HAP-1 (cell line): ENCODE measurements around the gene SECISBP2.
"Not testable (repeated sequence)": the region's sequence is repeated elsewhere in the genome, so short reads cannot be mapped to it uniquely, and the experiment has no call there.

Experiments
- DNase-seq, 2 experiments: peaks; one replicate each; pipeline ENCODE4 v3.0.0-alpha.2; 2016 to 2020; ENCODE audit warnings: low spot score in 2 of 2
- H3K27me3 ChIP-seq: fragments of 250-450 bp; sonication (Bioruptor Pico); 2 replicates; pipeline ENCODE4 v1.5.1; 2020; ENCODE audit warnings: low read depth, mild to moderate bottlenecking, moderate library complexity
- H3K36me3 ChIP-seq: fragments of 250-450 bp; sonication (Bioruptor Pico); replicated peaks from 2 replicates; pipeline ENCODE4 v1.5.1; 2020; ENCODE audit warnings: mild to moderate bottlenecking
- H3K4me1 ChIP-seq: fragments of 250-450 bp; sonication (Bioruptor Pico); 2 replicates; pipeline ENCODE4 v1.5.1; 2020; ENCODE audit warnings: mild to moderate bottlenecking
- H3K4me3 ChIP-seq: fragments of 250-450 bp; sonication (Bioruptor Pico); 2 replicates; pipeline ENCODE4 v1.5.1; 2020; ENCODE audit warnings: mild to moderate bottlenecking, moderate library complexity
- H3K9me3 ChIP-seq: fragments of 250-450 bp; sonication (Bioruptor Pico); 2 replicates; pipeline ENCODE4 v1.5.1; 2020; ENCODE audit warnings: mild to moderate bottlenecking, moderate library complexity
- in situ Hi-C: fragments of 300-500 bp; cut with MboI; formaldehyde crosslinking; loops from 3 replicates; pipeline ENCODE4 v1.14.3; 2020; ENCODE audit warnings: low sequenced_read_pairs, inconsistent platforms, mixed read lengths

Gene SECISBP2

GRCh38 chr9:89368978-89369377 is 50.7 kb downstream of the SECISBP2 start:
- H3K36me3 ChIP-seq: no peaks in the 10 kb centered on the region
- DNase-seq: no peak
- in situ Hi-C loops: no loop called here
- no peak overlapping the region for H3K4me3 ChIP-seq
- no peaks in the 10 kb centered on the region for H3K4me1 ChIP-seq
- no peaks in the 10 kb centered on the region for H3K9me3 ChIP-seq
- H3K27me3 ChIP-seq: no peaks in the 10 kb centered on the region

GRCh38 chr9:89370593-89370992 is 52.3 kb downstream of the SECISBP2 start:
- Histone ChIP-seq H3K27me3 (no peaks in the 10 kb centered on the region), H3K9me3 (no peaks in the 10 kb centered on the region)
- in situ Hi-C loops: no loop called here

GRCh38 chr9:89371791-89372190 is 53.5 kb downstream of the SECISBP2 start:
- H3K27me3 ChIP-seq, H3K4me1 ChIP-seq, DNase-seq, H3K36me3 ChIP-seq, H3K9me3 ChIP-seq, in situ Hi-C loops, H3K4me3 ChIP-seq: not testable (repeated sequence)

More at GRCh38 chr9:89370593-89370992, 52.3 kb downstream of the SECISBP2 start:
- Histone ChIP-seq H3K4me3 (no peak overlapping the region), H3K36me3 (no peaks in the 10 kb centered on the region), H3K4me1 (no peaks in the 10 kb centered on the region)
- DNase-seq: no peak

- H3K9me3 ChIP-seq: no peaks in the 10 kb centered on the region
- in situ Hi-C loops: no loop called here
- no peaks in the 10 kb centered on the region for H3K27me3 ChIP-seq
- H3K36me3 ChIP-seq: no peaks in the 10 kb centered on the region
- DNase-seq: peak in 1 of 2 experiments; percentile 35
- H3K4me1 ChIP-seq: no peaks in the 10 kb centered on the region
- no peak overlapping the region for H3K4me3 ChIP-seq
These were observed 54.0 kb downstream of the SECISBP2 start for GRCh38 chr9:89372230-89372816.

- Histone ChIP-seq H3K4me3 (no peak overlapping the region), H3K9me3 (no peaks in the 10 kb centered on the region), H3K27me3 (no peaks in the 10 kb centered on the region), H3K36me3 (no peaks in the 10 kb centered on the region), H3K4me1 (no peaks in the 10 kb centered on the region)
- in situ Hi-C loops: no loop called here
- no peak for DNase-seq
These were observed 54.7 kb downstream of the SECISBP2 start for GRCh38 chr9:89372979-89373378.

GRCh38 chr9:89374176-89374575 is 55.9 kb downstream of the SECISBP2 start:
- in situ Hi-C loops: no loop called here
- H3K9me3 ChIP-seq: no peaks in the 10 kb centered on the region
- H3K27me3 ChIP-seq: no peaks in the 10 kb centered on the region
- H3K4me1 ChIP-seq: no peaks in the 10 kb centered on the region
- H3K4me3 ChIP-seq: no peak overlapping the region
- no peaks in the 10 kb centered on the region; the same call in 1 of the 2 replicates for H3K36me3 ChIP-seq
- DNase-seq: no peak

GRCh38 chr9:89375191-89375760 is 57.0 kb downstream of the SECISBP2 start:
- no peak overlapping the region for H3K4me3 ChIP-seq
- no peaks in the 10 kb centered on the region for H3K4me1 ChIP-seq
- no peaks in the 10 kb centered on the region; the same call in 1 of the 2 replicates for H3K36me3 ChIP-seq
- in situ Hi-C loops: no loop called here
- no peak for DNase-seq
- H3K27me3 ChIP-seq: no peaks in the 10 kb centered on the region
- no peaks in the 10 kb centered on the region for H3K9me3 ChIP-seq

GRCh38 chr9:89376286-89376685 is 58.0 kb downstream of the SECISBP2 start:
- Histone ChIP-seq H3K4me1 (no peaks in the 10 kb centered on the region), H3K27me3 (no peaks in the 10 kb centered on the region), H3K36me3 (no peaks in the 10 kb centered on the region; the same call in 1 of the 2 replicates), H3K4me3 (no peak overlapping the region), H3K9me3 (no peaks in the 10 kb centered on the region)
- in situ Hi-C loops: no loop called here
- DNase-seq: no peak

- DNase-seq: no peak
- H3K9me3 ChIP-seq: no peaks in the 10 kb centered on the region
- in situ Hi-C loops: no loop called here
- no peak overlapping the region for H3K4me3 ChIP-seq
- H3K36me3 ChIP-seq: no peaks in the 10 kb centered on the region; the same call in 1 of the 2 replicates
- no peaks in the 10 kb centered on the region for H3K4me1 ChIP-seq
- H3K27me3 ChIP-seq: no peaks in the 10 kb centered on the region
These were observed 58.5 kb downstream of the SECISBP2 start for GRCh38 chr9:89376741-89377351.

- no peaks in the 10 kb centered on the region for H3K9me3 ChIP-seq
- no peak for DNase-seq
- in situ Hi-C loops: no loop called here
- H3K4me3 ChIP-seq: no peak overlapping the region
- H3K36me3 ChIP-seq: no peaks in the 10 kb centered on the region; the same call in 1 of the 2 replicates
- no peaks in the 10 kb centered on the region for H3K4me1 ChIP-seq
- H3K27me3 ChIP-seq: no peaks in the 10 kb centered on the region
These were observed 59.1 kb downstream of the SECISBP2 start for GRCh38 chr9:89377411-89377810.

- H3K36me3 ChIP-seq: no peaks in the 10 kb centered on the region; the same call in 1 of the 2 replicates
- H3K9me3 ChIP-seq: no peaks in the 10 kb centered on the region
- no peaks in the 10 kb centered on the region for H3K27me3 ChIP-seq
These were observed 60.2 kb downstream of the SECISBP2 start for GRCh38 chr9:89378541-89378940.

GRCh38 chr9:89379031-89379430 is 60.7 kb downstream of the SECISBP2 start:
- H3K4me3 ChIP-seq: no peak overlapping the region
- no peak for DNase-seq
- no peaks in the 10 kb centered on the region for H3K27me3 ChIP-seq
- no peaks in the 10 kb centered on the region for H3K4me1 ChIP-seq
- no peaks in the 10 kb centered on the region for H3K9me3 ChIP-seq
- in situ Hi-C loops: no loop called here
- no peaks in the 10 kb centered on the region; the same call in 1 of the 2 replicates for H3K36me3 ChIP-seq

More at GRCh38 chr9:89378541-89378940, 60.2 kb downstream of the SECISBP2 start:
- no peaks in the 10 kb centered on the region for H3K4me1 ChIP-seq
- in situ Hi-C loops: no loop called here
- no peak overlapping the region for H3K4me3 ChIP-seq
- DNase-seq: no peak

- Histone ChIP-seq H3K9me3 (no peaks in the 10 kb centered on the region), H3K4me1 (no peaks in the 10 kb centered on the region), H3K4me3 (no peak overlapping the region), H3K36me3 (no peaks in the 10 kb centered on the region; the same call in 1 of the 2 replicates), H3K27me3 (no peaks in the 10 kb centered on the region)
- no peak for DNase-seq
- in situ Hi-C loops: no loop called here
These were observed 61.3 kb downstream of the SECISBP2 start for GRCh38 chr9:89379508-89380115.
